GM18498 (cell line): ENCODE measurements around the gene ILDR1.
"Not testable (repeated sequence)": the region's sequence is repeated elsewhere in the genome, so short reads cannot be mapped to it uniquely, and the experiment has no call there.

ENCODE experiments used
- ATAC-seq: cut with Tn5 transposase; IDR thresholded peaks from one replicate; pipeline ENCODE4 v1.9.1; 2021; ENCODE audit warnings: mild to moderate bottlenecking, moderate library complexity; ENCODE audit not compliant: unreplicated experiment

Gene ILDR1

GRCh38 chr3:122021811-122022401 lies at the start of gene ILDR1:
ILDR1 (minus strand) TSS chr3:122022247; CDS start chr3:122022077, 170 bp downstream.
- ATAC-seq = peak; percentile 42

GRCh38 chr3:122067588-122068240 lies 45.7 kb upstream of the ILDR1 start:
- ATAC-seq = peak; percentile 42

DNA sequence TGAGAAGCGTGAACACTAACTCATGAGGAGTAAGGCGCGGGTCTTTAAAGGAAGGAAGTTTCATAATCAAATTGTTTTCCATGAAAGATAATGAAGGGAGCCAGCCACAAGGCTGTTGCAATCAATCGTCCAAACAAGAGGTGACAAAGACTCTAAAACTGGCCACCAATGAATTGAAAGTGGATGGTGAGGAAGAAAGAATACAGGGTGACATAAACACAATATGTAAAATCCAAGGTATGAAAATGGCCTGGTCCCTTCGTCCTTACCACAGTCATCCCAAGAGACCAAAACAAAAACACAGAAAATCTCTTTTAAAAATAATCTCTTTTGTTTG lies 45.1 kb upstream of the ILDR1 start:
- ATAC-seq = peak; percentile 54

DNA sequence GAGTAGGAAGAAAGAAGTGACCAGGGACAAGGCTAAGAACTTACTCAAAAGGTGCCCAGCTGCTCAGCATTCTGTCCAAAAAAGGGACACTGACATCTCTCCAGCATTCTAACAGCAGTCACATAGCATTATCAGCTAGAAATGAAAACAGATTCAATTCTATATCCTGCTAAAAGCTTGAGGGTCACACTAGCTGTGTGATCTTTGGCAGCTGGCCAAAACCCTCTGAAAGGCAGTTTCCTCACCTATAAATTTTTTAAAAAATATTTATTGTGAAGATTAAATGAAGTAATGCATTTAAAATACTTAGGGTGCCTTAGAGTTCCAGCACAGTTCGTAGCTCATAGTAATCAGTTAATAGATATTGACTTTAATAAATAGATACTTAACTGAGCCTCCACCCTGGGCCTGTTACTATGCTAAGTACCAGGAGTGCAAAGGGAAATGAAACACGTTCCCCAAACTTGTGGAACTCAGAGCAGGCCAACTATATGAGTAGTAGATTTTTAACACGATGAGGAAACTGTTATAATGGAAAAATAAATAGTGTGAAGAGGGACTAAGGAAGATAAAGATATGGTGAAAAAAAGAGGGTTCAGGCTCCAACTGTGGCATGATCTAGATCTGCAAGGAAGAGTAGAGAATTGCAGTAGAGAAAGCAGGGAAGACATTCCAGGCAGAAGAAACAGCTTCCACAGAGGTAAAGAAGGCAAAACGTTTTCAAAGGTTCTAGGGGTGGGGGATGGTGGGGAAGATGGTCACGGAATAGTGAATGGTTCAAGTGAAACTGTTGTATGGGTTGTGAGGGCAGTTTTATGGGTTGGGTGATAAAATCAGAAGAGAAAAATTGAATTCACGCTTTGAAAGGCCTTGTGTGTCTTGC lies 44.5 kb upstream of the ILDR1 start:
- ATAC-seq = peak; percentile 15

GRCh38 chr3:122064326-122064725 lies 42.3 kb upstream of the ILDR1 start:
- ATAC-seq = no peak

- ATAC-seq = peak; percentile 47
Observed at GRCh38 chr3:122063908-122064307, 41.9 kb upstream of the ILDR1 start.

- ATAC-seq = no peak
Observed at GRCh38 chr3:122060040-122060698, 38.1 kb upstream of the ILDR1 start.

DNA sequence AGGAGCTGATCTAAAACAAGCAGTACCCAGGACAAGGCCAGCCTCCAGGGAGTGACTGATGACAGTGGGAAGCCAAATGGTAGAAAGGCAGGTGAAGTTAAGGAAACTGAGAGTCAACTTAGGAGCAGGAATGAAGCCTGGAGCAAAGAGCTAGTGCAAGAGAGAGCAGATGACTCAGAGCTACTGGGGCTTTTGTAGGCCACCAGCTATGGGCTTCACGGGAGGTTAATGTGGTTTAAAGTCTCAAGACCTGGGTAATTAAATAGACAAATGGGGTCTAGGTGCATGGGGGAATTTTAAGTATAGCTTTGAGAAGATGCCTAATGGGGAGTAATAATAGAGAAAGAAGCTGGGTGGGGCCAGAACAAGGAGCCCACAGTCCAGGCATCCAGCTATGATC lies 36.2 kb upstream of the ILDR1 start:
- ATAC-seq = no peak

GRCh38 chr3:122057671-122058070 lies 35.6 kb upstream of the ILDR1 start:
- ATAC-seq = no peak

- peak; percentile 92 for ATAC-seq
Observed at GRCh38 chr3:122055215-122055614, 33.2 kb upstream of the ILDR1 start, which contains the start of gene CD86. CD86 (plus strand) TSS chr3:122055362; CDS start chr3:122055490, 128 bp downstream.

GRCh38 chr3:122052968-122053367 lies 30.9 kb upstream of the ILDR1 start:
- no peak for ATAC-seq

DNA sequence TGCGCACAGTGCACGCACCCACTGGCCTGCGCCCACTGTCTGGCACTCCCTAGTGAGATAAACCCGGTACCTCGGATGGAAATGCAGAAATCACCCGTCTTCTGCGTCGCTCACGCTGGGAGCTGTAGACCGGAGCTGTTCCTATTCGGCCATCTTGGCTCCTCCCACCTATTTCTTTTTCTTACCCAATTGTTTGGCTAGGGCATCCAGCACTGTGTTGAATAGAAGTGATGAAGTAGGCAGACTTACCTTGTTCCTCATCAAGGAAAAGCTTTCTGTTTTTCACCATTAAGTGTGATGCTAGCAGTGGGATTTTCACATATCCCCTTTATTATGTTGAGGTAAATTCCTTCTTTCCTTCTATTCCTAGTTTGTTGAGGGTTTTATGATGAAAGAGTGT lies 25.7 kb upstream of the ILDR1 start:
- not testable (repeated sequence) for ATAC-seq

- not testable (repeated sequence) for ATAC-seq
Observed at GRCh38 chr3:122047296-122047695, 25.2 kb upstream of the ILDR1 start.

DNA sequence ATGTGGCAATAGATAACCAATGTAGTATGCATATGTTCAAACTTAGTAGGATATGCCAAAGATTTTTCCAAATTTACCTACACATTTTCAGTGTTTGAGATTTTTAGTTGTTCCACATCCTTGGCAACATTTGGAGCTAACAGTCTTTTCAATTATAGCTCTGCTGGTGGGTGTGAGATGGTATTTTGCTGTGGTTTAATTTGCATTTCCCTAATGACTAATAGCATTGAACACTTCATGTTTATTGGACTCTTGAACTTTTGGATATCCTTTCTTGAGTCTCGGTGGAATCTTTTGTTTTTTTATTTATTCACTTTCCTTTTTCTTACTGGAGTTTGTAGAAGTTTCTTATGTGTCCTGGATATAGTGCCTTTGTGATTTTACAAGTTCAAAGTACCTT lies 11.0 kb upstream of the ILDR1 start:
- ATAC-seq = no peak

GRCh38 chr3:122032531-122032930 lies 10.5 kb upstream of the ILDR1 start:
- no peak for ATAC-seq

- peak; percentile 36 for ATAC-seq
Observed at GRCh38 chr3:122031123-122031468, 9.0 kb upstream of the ILDR1 start.

DNA sequence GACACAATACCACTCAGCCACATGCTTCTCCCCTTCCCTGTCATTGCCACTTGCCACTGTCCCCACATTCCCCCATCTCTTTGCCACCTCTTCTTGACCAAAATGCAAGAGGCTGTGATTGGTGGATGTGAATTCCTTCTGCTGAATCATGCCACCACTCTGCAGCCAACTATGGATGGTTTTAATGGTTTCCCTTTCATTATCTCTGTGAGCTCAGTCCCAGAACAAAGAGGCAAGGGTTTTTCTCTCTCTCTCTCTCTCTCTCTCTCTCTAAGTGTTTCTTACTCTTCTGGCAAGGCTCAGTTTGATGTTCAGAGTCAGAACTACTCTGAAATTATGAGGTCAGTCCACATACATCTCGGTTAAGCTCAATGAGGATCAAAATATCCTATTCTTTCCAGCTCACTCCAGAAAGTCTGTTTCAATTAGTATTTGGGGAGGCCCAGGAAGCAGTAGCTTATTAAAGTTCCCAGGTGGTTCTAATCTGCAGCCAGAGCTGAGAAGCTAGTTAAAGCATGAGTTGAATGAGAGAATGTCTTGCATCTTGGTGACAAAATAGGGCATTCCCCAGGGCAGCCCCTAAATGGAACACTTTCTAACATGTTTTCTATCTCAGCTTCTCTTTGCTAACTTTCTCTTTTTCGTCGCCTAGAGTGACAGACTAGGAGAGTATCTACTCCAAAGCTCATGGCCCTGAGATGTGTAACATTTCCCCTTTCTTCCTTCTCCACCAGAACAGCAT lies 8.5 kb upstream of the ILDR1 start:
- peak; percentile 67 for ATAC-seq

DNA sequence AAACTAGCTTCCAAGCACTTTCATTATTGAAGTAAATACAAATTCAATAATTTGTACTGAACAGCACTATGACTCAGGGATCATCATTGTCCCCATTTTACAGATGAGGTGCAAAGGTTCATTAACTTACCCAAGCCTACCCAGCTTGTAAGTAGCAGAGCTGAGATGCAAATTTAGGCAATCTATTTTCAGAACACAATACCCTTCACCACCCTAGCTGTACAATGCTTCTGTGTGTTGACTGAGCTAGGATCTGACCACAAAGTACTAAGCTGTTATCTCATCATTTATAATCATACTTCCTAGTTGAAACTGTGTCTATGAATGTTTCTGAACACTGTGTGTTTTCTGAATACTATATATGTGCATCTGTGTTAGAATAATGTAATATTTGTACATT lies 3.2 kb upstream of the ILDR1 start:
- ATAC-seq = peak; percentile 87

DNA sequence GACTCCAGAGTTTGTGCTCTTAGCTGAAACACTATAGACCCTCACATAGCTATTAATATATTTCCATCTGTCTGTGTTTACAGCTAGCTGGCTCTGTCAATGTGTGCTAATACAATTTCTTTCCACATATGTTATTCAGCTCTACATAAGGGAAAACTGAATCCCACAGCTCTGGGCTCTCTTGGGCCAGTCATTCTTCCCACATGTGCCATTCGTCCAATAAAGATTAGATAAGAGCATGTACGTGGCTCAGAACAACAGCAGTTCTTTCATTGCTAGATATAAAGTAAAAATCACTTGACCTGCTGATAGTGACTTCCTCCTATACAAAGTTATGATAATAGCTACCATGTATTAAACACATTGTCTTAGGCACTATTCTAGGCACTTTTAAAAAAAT lies 2.8 kb upstream of the ILDR1 start:
- ATAC-seq = no peak

GRCh38 chr3:122023335-122023910 lies 1.4 kb upstream of the ILDR1 start:
- ATAC-seq = no peak
